NT2/D1 (cell line): Measurements from ENCODE around the gene ARSB.
"Not testable (repeated sequence)": the region's sequence is repeated elsewhere in the genome, so short reads cannot be mapped to it uniquely, and the experiment has no call there.

Experiments used
- DNase-seq: peaks from one replicate; pipeline ENCODE4 v3.0.0-alpha.2; 2011; ENCODE audit warnings: low read depth, low spot score
- H3K27me3 ChIP-seq: 2 replicates; pipeline ENCODE4 v1.6.0; 2011; ENCODE audit warnings: mild to moderate bottlenecking; ENCODE audit not compliant: insufficient read length, insufficient read depth
- H3K36me3 ChIP-seq: 2 replicates; pipeline ENCODE4 v1.6.1; 2011; ENCODE audit warnings: mild to moderate bottlenecking, low read length, mixed read lengths; ENCODE audit not compliant: insufficient read depth, insufficient read length
- H3K4me1 ChIP-seq: 2 replicates; pipeline ENCODE4 v1.5.1; 2011; ENCODE audit not compliant: insufficient read depth, insufficient read length
- H3K4me3 ChIP-seq: 2 replicates; pipeline ENCODE4 v1.5.1; 2011; ENCODE audit warnings: low read depth; ENCODE audit not compliant: insufficient read length
- H3K9ac ChIP-seq: 2 replicates; pipeline ENCODE4 v1.6.0; 2011; ENCODE audit warnings: low read depth; ENCODE audit not compliant: insufficient read length
- H3K9me3 ChIP-seq: 2 replicates; pipeline ENCODE4 v1.5.1; 2011; ENCODE audit warnings: mild to moderate bottlenecking, low read length; ENCODE audit not compliant: insufficient read depth
- SUZ12 ChIP-seq: IDR thresholded peaks from 2 replicates; pipeline ENCODE4 v1.6.1; 2011; ENCODE audit not compliant: insufficient read length, insufficient read depth; ENCODE audit errors: extremely low read depth
- YY1 ChIP-seq: IDR thresholded peaks from 2 replicates; pipeline ENCODE4 v1.6.1; 2011; ENCODE audit not compliant: insufficient read length, insufficient read depth
- ZNF274 ChIP-seq: IDR thresholded peaks from 2 replicates; pipeline ENCODE4 v1.6.1; 2011; ENCODE audit warnings: mild to moderate bottlenecking, low read depth, low read length

ARSB gene

GRCh38 chr5:78734950-78735349, 250.2 kb downstream of the ARSB start:
- no peak for TF ChIP-seq ZNF274
- TF ChIP-seq SUZ12, result no peak
- TF ChIP-seq YY1, result no peak
- Histone ChIP-seq H3K4me3 (no peak overlapping the region), H3K9ac (no peak overlapping the region), H3K36me3 (no peaks in the 10 kb centered on the region), H3K4me1 (peaks cover 8% of the 10 kb centered on the region), H3K9me3 (0 out of 2 replicates have a peak, but pooled peaks cover 6% of the 10 kb centered on the region), H3K27me3 (no peaks in the 10 kb centered on the region)
- no peak for DNase-seq

- Histone ChIP-seq H3K9ac (no peak overlapping the region), H3K27me3 (no peaks in the 10 kb centered on the region), H3K4me1 (peaks cover 8% of the 10 kb centered on the region), H3K9me3 (0 out of 2 replicates have a peak, but pooled peaks cover 6% of the 10 kb centered on the region), H3K4me3 (no peak overlapping the region), H3K36me3 (no peaks in the 10 kb centered on the region)
- no peak for DNase-seq
- TF ChIP-seq SUZ12, result no peak
- no peak for TF ChIP-seq YY1
- no peak for TF ChIP-seq ZNF274
Measured at GRCh38 chr5:78734094-78734845, 250.8 kb downstream of the ARSB start.

GRCh38 chr5:78732721-78733120, 252.4 kb downstream of the ARSB start:
- not testable (repeated sequence) for DNase-seq, H3K4me3 ChIP-seq, H3K27me3 ChIP-seq, H3K4me1 ChIP-seq, H3K9ac ChIP-seq, H3K9me3 ChIP-seq, H3K36me3 ChIP-seq

GRCh38 chr5:78731884-78732283, 253.2 kb downstream of the ARSB start:
- H3K36me3 ChIP-seq, result no peaks in the 10 kb centered on the region
- no peak overlapping the region for H3K9ac ChIP-seq
- no peak for TF ChIP-seq ZNF274
- TF ChIP-seq YY1, result no peak
- TF ChIP-seq SUZ12, result no peak
- no peaks in the 10 kb centered on the region for H3K27me3 ChIP-seq
- peaks cover 8% of the 10 kb centered on the region for H3K4me1 ChIP-seq
- no peak for DNase-seq
- no peak overlapping the region for H3K4me3 ChIP-seq
- 0 out of 2 replicates have a peak, but pooled peaks cover 6% of the 10 kb centered on the region for H3K9me3 ChIP-seq

- Histone ChIP-seq H3K36me3 (no peaks in the 10 kb centered on the region), H3K9ac (no peak overlapping the region), H3K4me3 (no peak overlapping the region), H3K4me1 (peaks cover 8% of the 10 kb centered on the region), H3K27me3 (no peaks in the 10 kb centered on the region), H3K9me3 (0 out of 2 replicates have a peak, but pooled peaks cover 2% of the 10 kb centered on the region)
- DNase-seq, result no peak
- TF ChIP-seq SUZ12 (no peak), YY1 (no peak), ZNF274 (no peak)
Measured at GRCh38 chr5:78730300-78731094, 254.6 kb downstream of the ARSB start.

GRCh38 chr5:78727786-78728761, 257.0 kb downstream of the ARSB start:
- peaks cover 8% of the 10 kb centered on the region for H3K4me1 ChIP-seq
- DNase-seq, result no peak
- no peaks in the 10 kb centered on the region for H3K27me3 ChIP-seq
- TF ChIP-seq ZNF274, result no peak
- TF ChIP-seq YY1, result no peak
- no peak for TF ChIP-seq SUZ12
- no peak overlapping the region for H3K4me3 ChIP-seq
- H3K36me3 ChIP-seq, result no peaks in the 10 kb centered on the region
- H3K9me3 ChIP-seq, result no peaks in the 10 kb centered on the region
- no peak overlapping the region for H3K9ac ChIP-seq
